Measurements from ENCODE around the gene SPATA16. TPM values are rescaled to one million over a fixed set of nuclear protein-coding genes. Genes with fewer than 3 reads are reported as not detected.

Gene SPATA16
- total and polyA plus RNA-seq, 7 donors: not detected

DNA sequence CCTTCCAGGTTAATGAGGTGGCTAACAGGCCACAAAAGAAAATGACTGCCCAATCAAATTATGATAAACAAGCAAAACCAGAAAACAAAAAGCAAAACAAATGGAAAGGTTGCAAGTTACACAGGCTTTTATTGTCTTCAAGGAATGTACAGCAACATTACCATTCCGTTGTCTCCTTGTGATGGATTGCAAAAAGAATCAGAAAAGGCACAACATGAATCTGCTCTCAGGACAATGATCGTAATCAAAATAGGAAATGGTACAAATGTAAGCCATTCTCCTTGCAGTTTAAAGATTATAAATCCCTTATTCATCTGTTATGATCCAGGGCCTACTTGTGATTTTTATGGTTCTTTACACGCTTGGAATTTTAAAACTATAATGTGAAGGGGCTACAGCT lies 264.7 kb downstream of the SPATA16 start:
- Histone ChIP-seq H3K4me1 (no peaks in the 10 kb centered on the region), H3K9me3 (no peaks in the 10 kb centered on the region), H3K27me3 (ENCODE audit: insufficient read depth in 3 of 3, low read length in 2 of 3) (no peaks in the 10 kb centered on the region), H3K36me3 (ENCODE audit: insufficient read depth in 1 of 2, low read depth in 1 of 2) (no peaks in the 10 kb centered on the region), H3K4me3 (no peak overlapping the region), H3K27ac (no peak overlapping the region)
- ATAC-seq (no peak), DNase-seq (no peak)
- intact Hi-C loops (cut with DNase I): no loop called here
- 29 to 43% (median 36%) methylated on average over 3 of the region's 3 CpGs for WGBS, 3 donors
- TF ChIP-seq, protein P1, sequence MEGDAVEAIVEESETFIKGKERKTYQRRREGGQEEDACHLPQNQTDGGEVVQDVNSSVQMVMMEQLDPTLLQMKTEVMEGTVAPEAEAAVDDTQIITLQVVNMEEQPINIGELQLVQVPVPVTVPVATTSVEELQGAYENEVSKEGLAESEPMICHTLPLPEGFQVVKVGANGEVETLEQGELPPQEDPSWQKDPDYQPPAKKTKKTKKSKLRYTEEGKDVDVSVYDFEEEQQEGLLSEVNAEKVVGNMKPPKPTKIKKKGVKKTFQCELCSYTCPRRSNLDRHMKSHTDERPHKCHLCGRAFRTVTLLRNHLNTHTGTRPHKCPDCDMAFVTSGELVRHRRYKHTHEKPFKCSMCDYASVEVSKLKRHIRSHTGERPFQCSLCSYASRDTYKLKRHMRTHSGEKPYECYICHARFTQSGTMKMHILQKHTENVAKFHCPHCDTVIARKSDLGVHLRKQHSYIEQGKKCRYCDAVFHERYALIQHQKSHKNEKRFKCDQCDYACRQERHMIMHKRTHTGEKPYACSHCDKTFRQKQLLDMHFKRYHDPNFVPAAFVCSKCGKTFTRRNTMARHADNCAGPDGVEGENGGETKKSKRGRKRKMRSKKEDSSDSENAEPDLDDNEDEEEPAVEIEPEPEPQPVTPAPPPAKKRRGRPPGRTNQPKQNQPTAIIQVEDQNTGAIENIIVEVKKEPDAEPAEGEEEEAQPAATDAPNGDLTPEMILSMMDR (IDR thresholded peaks at IDR 0.05): no peak

DNA sequence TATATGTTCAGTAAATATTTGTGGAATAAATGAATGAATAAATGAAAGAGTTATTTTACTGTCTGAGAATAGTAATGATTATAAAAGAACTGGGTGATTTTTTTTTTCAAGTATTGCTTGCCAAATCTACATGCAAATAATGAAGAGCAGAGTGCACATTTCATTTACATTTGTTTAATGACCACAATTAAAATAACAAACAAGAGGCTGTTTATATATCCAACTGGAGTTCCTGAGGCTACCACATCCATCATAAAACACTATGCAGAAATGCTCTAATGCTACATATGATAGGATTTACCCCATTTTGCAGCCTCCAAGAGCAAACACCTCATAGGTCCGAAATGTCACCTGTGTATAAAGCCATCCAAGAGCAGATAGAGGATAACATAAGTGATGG lies 266.0 kb downstream of the SPATA16 start:
- H3K4me3 ChIP-seq: no peak overlapping the region
- H3K9me3 ChIP-seq: no peaks in the 10 kb centered on the region
- DNase-seq (no peak), ATAC-seq (no peak)
- intact Hi-C loops (cut with DNase I): no loop called here
- H3K27me3 ChIP-seq (ENCODE audit: insufficient read depth in 3 of 3, low read length in 2 of 3): no peaks in the 10 kb centered on the region
- H3K36me3 ChIP-seq (ENCODE audit: insufficient read depth in 1 of 2, low read depth in 1 of 2): no peaks in the 10 kb centered on the region
- TF ChIP-seq, protein P1 (IDR thresholded peaks at IDR 0.05): no peak
- H3K27ac ChIP-seq: no peak overlapping the region
- WGBS, 3 donors: 95 to 100% (median 99%) methylated on average over 1 of the region's 1 CpG
- H3K4me1 ChIP-seq: no peaks in the 10 kb centered on the region

DNA sequence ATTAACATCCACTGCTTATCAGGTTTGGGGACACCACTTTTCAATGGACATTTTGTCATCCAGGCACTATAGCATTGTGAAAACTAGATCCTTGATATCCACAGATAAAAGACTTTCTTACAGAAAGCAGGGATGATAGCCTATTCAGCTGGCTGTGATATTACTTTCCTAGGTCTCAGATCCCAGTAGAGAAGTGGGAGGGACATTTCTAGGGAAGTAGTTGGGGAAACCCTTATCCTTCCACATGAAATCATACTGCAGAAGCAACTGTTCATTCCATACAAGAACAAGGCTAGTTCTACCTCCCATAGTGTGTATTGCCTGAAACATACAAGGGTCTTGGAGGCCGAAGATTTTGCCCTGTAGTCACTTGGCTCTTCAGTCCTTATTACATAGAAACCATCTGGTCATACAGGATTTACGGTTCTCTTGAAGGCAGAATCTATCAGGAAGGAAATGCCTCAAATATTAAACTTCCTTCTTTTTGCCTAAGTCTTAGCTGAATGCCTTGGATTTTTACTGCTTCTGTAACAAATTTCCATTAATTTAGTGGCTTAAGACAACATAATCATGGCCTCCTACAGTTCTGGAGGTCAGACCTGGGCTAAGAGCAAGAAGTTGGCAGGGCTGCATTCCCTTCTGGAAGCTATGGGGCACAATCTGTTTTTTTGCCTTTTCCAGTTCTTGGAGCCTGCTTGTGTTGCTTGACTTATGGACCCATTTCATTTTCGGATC lies 271.1 kb downstream of the SPATA16 start:
- WGBS, 3 donors: 46 to 58% (median 50%) methylated on average over 3 of the region's 3 CpGs
- TF ChIP-seq, protein P1 (IDR thresholded peaks at IDR 0.05): no peak
- H3K4me1 ChIP-seq: no peaks in the 10 kb centered on the region
- DNase-seq: no peak
- no peak overlapping the region for H3K27ac ChIP-seq
- H3K4me3 ChIP-seq: no peak overlapping the region
- no peaks in the 10 kb centered on the region for H3K9me3 ChIP-seq
- intact Hi-C loops (cut with DNase I): no loop called here
- H3K36me3 ChIP-seq (ENCODE audit: insufficient read depth in 1 of 2, low read depth in 1 of 2): no peaks in the 10 kb centered on the region
- no peak for ATAC-seq
- H3K27me3 ChIP-seq (ENCODE audit: insufficient read depth in 3 of 3, low read length in 2 of 3): no peaks in the 10 kb centered on the region

DNA sequence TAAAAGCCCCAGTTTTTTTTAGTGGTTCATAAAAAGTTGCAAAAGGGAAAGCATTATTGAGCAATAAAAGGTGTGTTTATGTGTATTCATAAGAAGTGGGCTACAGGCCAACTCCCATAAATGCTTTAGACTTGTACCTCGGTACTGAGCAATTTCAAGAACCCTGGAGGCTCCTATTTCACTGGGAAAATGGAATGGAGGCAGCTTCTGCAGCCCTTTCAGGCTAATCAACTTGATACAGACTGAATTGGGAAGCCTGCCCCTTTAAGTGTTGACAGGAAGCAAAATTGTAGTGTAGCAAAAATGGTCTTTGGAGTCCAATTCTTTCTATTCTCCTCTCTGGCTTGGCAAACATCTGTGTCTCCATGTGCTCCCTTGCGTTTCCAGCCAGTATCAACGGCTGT lies 271.7 kb downstream of the SPATA16 start:
- 3 to 4% (median 4%) methylated on average over 3 of the region's 3 CpGs for WGBS, 3 donors
- no peak for DNase-seq
- ATAC-seq: no peak
- Histone ChIP-seq H3K4me1 (no peaks in the 10 kb centered on the region), H3K4me3 (no peak overlapping the region), H3K36me3 (ENCODE audit: insufficient read depth in 1 of 2, low read depth in 1 of 2) (no peaks in the 10 kb centered on the region), H3K27me3 (ENCODE audit: insufficient read depth in 3 of 3, low read length in 2 of 3) (no peaks in the 10 kb centered on the region), H3K9me3 (no peaks in the 10 kb centered on the region), H3K27ac (no peak overlapping the region)
- intact Hi-C loops (cut with DNase I): no loop called here
- TF ChIP-seq, protein P1 (IDR thresholded peaks at IDR 0.05): no peak
